Activated CD4-positive, CD25-positive, alpha-beta regulatory T cell treated with anti-CD3 and anti-CD28 coated beads, Interleukin-2, amount 50 U/mL, for 16 hours (primary cell): ENCODE results near the gene ABCC5.
"Not testable (repeated sequence)": the region's sequence is repeated elsewhere in the genome, so short reads cannot be mapped to it uniquely, and the experiment has no call there.

Source experiments
- DNase-seq: peaks from one replicate; pipeline ENCODE4 v3.0.0-alpha.2; 2020; ENCODE audit warnings: low read depth, low spot score

Gene ABCC5

DNA sequence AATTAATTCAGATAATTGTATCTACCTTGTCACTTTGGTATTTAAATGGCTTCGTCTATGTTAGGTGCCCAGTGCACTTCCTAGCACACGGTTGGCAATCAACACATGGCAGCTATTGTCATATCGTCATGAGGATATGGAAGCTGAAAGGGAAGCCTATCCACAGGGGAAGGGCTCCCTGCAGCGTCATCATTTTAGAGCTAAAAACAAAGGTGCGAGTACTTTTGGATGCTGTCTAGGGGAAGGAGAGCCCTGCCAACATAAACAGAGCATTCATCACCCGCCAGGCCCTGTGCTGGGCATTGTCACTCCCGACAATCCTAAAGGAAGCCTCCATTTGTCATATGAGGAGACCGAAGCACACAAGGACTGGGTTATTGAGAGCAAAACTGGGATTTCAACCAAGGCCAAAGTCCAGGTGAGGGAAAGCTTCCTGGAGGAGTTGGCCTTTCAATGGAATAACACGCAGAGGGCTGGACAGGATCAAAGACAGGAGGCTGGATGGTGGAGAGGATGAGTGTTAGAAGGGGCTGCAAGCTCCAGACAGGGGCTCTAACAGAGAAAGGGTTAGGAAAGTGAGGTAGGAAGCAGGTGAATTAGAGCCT is 125.0 kb downstream of the ABCC5 start:
- no peak for DNase-seq

DNA sequence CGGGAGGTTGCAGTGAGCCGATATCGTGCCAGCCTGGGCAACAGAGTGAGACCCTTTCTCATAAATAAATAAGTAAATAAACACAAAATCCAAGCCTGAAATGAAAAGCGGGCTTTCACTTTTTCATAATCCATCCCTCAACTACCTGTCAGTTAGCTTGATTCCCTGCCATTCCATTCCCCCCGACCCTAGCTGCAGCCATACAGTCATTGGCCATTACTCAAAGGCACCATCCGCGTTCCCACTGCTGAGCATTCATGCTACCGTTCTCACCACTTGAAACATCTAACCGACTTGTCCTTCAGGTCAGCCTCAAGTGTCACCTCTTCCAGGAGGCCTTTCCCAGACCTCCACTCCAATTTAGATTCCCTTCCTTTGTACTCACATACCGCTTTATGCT is 131.9 kb downstream of the ABCC5 start:
- DNase-seq = no peak

DNA sequence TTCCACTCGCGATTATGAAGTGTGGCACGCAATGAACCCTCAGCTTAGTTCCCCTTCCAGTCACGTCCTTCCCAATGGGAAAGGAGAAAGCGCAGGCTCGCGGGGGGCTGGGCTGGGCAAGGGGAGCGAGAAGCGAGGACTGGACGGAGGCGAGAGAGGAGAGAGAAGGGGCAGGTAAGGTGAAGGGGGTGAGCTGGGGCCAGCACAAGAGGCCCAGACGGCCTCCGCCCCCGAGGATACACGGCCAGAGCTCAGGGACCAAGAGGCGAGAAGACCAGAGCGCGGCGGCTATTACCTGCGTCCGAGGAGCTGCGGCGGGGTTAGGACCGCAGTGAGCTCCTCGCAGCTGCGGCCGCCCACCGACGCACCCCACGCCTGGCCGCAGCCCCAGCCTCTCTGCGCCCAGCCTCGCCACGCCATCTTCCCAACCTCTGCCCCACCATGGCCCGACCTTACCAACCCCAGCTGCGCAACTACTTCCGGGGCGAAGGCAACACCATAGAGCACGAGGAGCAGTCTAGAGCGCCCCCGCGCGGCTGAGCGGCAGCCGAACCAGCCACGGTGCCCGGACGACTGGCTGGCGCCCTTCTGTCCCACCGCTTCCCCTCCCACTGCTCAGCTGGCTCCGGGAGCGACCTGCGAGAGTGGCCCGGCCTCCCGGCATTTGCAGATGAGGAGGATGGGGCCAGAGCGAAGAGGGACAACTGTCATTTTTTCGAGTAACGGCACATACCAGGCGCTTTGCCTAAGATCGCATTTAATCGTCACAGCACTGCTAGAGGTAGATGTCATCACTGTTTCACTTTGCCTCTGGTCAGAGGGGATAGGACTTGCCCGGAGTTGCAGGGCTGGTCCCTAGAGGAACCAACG is 133.0 kb downstream of the ABCC5 start, which contains the start of gene PARL:
Gene PARL, minus strand, starts transcription at position 454 of the 870 bp plus-strand sequence. Its CDS starts 34 bp downstream, at position 420.
- DNase-seq = peak; percentile 92

DNA sequence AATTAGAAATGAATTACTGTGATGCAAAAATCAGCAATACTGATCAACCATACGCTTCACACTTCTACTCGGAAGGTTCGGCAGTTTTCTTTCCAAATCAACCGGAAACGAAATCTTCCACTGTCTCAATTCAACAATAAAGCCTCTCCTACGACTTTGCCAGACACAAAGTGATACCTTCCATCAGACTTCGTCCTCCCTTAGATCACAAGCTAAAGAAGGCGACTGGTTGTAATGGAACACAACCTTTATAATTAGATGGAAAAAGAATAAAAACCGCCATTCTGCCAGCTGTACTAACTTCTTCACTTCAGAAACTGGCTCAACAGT is 133.6 kb downstream of the ABCC5 start:
- no peak for DNase-seq

DNA sequence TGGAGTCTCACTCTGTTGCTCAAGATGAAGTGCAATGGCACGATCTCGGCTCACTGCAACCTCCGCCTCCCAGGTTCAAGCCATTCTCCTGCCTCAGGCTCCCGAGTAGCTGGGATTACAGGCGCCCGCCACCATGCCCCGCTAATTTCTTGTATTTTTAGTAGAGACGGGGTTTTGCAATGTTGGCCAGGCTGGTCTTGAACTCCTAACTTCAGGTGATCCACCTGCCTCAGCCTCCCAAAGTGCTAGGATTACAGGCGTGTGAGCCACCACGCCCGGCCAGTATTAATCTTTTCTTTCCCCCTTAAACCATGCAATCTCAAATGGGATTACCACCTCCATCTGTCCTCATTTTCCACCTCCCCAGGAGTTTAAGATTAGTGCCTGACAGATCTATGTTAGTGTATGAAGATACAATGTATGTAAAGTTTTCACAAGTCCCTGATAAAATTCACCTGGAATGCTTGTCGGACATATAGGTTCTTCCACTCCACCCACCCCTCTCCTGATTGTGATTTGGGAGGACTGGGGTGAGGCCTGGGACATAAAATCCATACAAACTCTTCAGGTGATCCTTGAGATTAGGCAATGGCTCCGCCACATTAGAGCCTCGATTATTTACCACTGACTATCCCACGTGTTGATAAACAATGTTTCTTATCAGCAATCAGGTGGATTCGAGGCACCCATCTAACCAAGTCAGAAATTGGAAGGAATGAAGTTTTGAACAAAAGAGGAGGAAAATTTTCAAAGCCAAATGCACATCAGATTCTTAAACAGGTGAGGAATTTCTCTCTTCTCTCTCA is 134.2 kb downstream of the ABCC5 start:
- no peak for DNase-seq

DNA sequence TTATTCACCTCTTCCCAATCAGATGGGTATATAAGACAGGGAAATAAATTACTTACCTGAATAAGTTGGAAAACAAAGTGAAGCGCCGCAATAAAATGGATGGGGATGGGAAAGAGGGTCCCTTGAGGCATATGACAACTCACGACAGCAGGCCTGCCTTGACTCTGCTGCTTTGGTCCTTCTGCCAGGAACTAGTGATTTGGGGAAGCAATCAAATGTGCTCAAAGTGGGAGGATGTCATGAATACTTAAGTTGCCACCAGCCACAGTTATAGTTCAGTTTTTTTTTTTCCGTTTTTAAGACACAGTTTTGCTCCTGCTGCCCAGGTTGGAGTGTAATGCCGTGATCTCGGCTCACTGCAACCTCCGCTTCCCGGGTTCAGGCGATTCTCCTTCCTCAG is 137.6 kb downstream of the ABCC5 start:
- DNase-seq = no peak

DNA sequence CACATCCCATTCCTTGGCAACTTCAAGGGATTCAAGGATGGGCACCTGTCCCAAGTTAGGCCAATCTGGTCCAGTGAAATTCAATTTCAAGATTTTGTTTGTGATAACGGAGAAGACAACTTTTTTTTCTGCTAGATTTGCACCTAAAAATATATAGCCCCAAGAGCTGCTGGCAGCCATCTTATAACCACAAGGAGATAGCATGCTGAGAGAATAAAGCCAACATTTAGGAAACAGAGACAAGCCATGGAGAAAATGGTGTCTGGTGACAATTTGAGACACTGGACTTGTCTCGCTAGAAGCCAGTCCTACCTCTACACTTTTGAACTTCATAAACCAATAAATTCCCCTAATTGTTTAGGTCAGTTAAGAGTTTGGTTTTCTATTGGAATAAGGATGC is 138.4 kb downstream of the ABCC5 start:
- DNase-seq = no peak

DNA sequence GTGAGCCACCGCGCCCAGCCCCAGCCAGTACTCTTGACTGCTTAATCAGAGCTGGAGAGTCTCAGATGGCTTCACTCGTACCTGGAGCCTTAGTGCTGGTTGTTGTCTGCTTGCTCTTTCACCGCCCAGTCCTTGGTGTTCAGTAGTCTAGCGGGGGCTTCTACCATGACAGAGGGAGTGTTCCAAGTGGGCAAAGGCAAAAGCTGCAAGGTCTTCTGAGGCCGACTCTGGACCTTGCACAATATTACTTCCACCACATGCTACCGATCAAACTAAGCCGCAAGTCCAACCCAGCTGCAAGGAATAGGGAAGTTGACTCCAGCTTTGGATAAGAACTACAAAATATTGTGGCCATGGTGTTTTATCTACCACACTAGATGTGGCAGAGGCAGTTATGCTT is 139.6 kb downstream of the ABCC5 start:
- DNase-seq = no peak

DNA sequence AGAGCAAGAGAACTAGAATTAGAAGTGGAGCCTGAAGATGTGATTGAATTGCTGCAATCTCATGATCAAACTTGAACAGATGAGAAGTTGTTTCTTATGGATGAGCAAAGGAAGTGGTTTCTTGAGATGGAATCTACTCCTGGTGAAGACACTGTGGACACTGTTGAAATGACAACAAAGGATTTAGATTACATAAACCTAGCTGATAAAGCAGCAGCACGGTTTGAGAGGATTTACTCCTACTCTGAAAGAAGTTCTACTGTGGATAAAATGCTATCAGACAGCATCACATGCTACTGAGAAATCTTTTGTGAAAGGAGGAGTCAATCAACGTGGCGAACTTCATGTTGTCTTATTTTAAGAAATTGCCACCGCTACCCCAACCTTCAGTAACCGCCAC is 140.5 kb downstream of the ABCC5 start:
- not testable (repeated sequence) for DNase-seq

DNA sequence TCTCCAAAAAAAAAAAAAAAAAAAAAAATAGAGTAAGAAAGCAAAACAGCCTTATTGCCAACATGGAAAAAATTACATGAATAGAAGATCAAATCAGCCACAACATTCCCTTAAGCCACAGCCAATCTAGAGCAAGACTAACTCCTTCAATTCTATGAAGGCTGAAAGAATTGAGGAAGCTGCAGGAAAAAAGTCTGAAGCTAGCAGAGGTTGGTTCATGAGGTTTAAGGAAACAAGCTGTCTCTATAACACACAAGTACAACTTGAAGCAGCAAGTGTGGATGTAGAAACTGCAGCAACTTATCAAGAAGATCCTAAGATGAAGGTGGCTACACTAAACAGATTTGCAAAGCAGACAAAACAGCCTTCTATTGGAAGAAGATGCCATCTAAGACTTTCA is 142.3 kb downstream of the ABCC5 start:
- DNase-seq = no peak

DNA sequence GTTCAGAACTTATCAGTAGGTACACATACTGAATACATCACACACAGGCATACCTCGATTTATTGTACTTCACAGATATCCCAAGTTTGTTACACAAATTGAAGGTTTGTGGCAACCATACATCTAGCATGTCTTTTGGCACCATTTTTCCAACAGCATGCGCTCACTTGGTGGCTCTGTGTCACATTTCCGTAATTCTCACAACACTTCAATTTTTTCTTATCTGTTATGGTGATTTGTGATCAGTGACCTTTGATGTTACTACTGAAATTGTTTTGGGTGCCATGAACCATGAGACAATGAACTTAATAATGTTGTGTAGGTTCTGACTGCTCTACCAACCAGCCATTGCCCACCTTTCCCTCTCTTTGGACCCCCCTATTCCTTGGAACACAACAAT is 143.8 kb downstream of the ABCC5 start:
- DNase-seq = no peak

DNA sequence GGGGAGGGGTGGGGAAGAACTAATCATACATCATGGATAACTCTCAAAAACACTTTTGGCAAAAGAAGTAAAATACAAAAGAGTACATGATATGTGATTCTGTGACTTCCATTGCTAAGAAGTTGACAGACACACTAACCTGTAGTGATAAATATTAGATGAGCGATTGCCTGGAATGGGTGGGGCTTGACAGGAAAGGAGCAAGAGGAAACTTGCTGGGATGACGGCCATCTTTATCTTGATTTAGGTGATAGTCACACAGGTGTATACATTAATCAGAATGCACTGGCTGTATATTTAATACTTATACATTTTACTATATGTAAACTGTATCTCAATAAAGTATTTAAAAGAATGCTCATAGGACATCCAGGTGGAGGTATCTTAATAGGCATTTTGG is 146.1 kb downstream of the ABCC5 start:
- DNase-seq = no peak

DNA sequence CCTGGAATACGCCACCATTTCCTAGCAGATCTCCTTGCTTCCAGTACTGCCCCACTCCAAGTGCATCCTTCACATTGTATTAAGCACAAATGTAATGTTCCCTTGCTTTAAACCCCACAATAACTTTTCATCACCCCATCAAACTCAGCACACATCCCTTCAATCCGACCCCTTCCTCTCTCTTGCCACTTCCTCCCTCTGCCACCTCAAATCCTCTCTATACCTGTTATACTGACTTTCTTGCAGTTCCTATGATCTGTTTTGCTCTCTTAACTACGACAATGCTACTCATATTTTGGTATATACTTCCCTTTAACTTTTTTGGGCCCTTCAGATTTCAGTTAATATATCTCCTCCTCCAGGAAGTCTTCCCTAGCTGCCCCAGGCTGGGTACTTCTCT is 147.1 kb downstream of the ABCC5 start:
- no peak for DNase-seq
